ENCODE measurements around the gene CRK. TPM values are rescaled to one million over a fixed set of nuclear protein-coding genes. Genes with fewer than 3 reads are reported as not detected.
"Not testable (repeated sequence)": the region's sequence is repeated elsewhere in the genome, so short reads cannot be mapped to it uniquely, and the experiment has no call there.

CRK gene
- total RNA-seq, 2 experiments from 2014 or later = 10.1 to 11.6 TPM

GRCh38 chr17:1420163-1420562 lies 35.9 kb downstream of the CRK start:
- POLR2A ChIA-PET = no interaction called here
- Mint-ChIP-seq H3K4me3 (no peak overlapping the region), H3K9me3 (ENCODE audit: low read depth) (no peaks in the 10 kb centered on the region), H3K27me3 (no peaks in the 10 kb centered on the region), H3K4me1 (peaks cover 17% of the 10 kb centered on the region), H3K36me3 (ENCODE audit: low read depth) (peaks cover 26% of the 10 kb centered on the region), H3K27ac (no peak overlapping the region)
- intact Hi-C loops (cut with DNase I, micrococcal nuclease) = no loop called here
- no peak for ATAC-seq
- CTCF ChIA-PET = interaction anchor here (0.6 kb wide), 1 partner anchor 19 kb away, joined by 3 read pairs; no protein-coding TSS in a partner anchor
- DNase-seq = no peak

- H3K36me3 Mint-ChIP-seq (ENCODE audit: low read depth) = peaks cover 22% of the 10 kb centered on the region
- H3K9me3 Mint-ChIP-seq (ENCODE audit: low read depth); H3K27ac Mint-ChIP-seq; H3K4me3 Mint-ChIP-seq; intact Hi-C loops (cut with DNase I, micrococcal nuclease); DNase-seq; H3K4me1 Mint-ChIP-seq; ATAC-seq; H3K27me3 Mint-ChIP-seq: not testable (repeated sequence)
- ChIA-PET POLR2A (interaction anchor here (0.6 kb wide), 1 partner anchor 896 kb away, joined by 6 read pairs; no protein-coding TSS in a partner anchor), CTCF (interaction anchor here (2.5 kb wide), 1 partner anchor 53 kb away, joined by 13 read pairs; no protein-coding TSS in a partner anchor)
Observed at GRCh38 chr17:1418476-1418875, 37.6 kb downstream of the CRK start.

- intact Hi-C loops (cut with DNase I, micrococcal nuclease) = no loop called here
- CTCF ChIA-PET = interaction anchor here (0.8 to 2.5 kb wide), 3 partner anchors 51 to 320 kb away, joined by 3 to 13 read pairs (median 4); no protein-coding TSS in a partner anchor
- ATAC-seq = no peak
- POLR2A ChIA-PET = interaction anchor here (0.6 kb wide), 1 partner anchor 63 kb away, joined by 4 read pairs; no protein-coding TSS in a partner anchor
- Mint-ChIP-seq H3K4me1 (no peaks in the 10 kb centered on the region), H3K9me3 (ENCODE audit: low read depth) (no peaks in the 10 kb centered on the region), H3K36me3 (ENCODE audit: low read depth) (peaks cover 5% of the 10 kb centered on the region), H3K27ac (no peak overlapping the region), H3K27me3 (no peaks in the 10 kb centered on the region), H3K4me3 (no peak overlapping the region)
- no peak for DNase-seq
Observed at GRCh38 chr17:1416414-1416813, 39.6 kb downstream of the CRK start.

- Mint-ChIP-seq H3K9me3 (ENCODE audit: low read depth) (no peaks in the 10 kb centered on the region), H3K4me3 (no peak overlapping the region), H3K4me1 (no peaks in the 10 kb centered on the region), H3K27ac (no peak overlapping the region), H3K27me3 (no peaks in the 10 kb centered on the region), H3K36me3 (ENCODE audit: low read depth) (peaks cover 2% of the 10 kb centered on the region)
- no peak for ATAC-seq
- intact Hi-C loops (cut with DNase I, micrococcal nuclease) = no loop called here
- ChIA-PET POLR2A (interaction anchor here (1.5 kb wide), 1 partner anchor 15 kb away, joined by 3 read pairs; the partner anchor contains the start of gene YWHAE), CTCF (interaction anchor here (0.6 to 1.3 kb wide), 5 partner anchors 49 to 119 kb away, joined by 3 to 5 read pairs (median 3); no protein-coding TSS in a partner anchor)
- no peak for DNase-seq
Observed at GRCh38 chr17:1414634-1415033, 41.4 kb downstream of the CRK start.

GRCh38 chr17:1414001-1414574 lies 41.9 kb downstream of the CRK start:
- Mint-ChIP-seq H3K27me3 (no peaks in the 10 kb centered on the region), H3K4me1 (no peaks in the 10 kb centered on the region), H3K27ac (peak overlapping the region; percentile 3), H3K9me3 (ENCODE audit: low read depth) (no peaks in the 10 kb centered on the region), H3K36me3 (ENCODE audit: low read depth) (peaks cover 2% of the 10 kb centered on the region), H3K4me3 (no peak overlapping the region)
- CTCF ChIA-PET = interaction anchor here (0.7 to 1.3 kb wide), 3 partner anchors 9 to 119 kb away, joined by 3 to 5 read pairs (median 3); no protein-coding TSS in a partner anchor
- DNase-seq (no peak), ATAC-seq (no peak)
- POLR2A ChIA-PET = interaction anchor here (1.5 kb wide), 1 partner anchor 14 kb away, joined by 3 read pairs; the partner anchor contains the start of gene YWHAE
- intact Hi-C loops (cut with DNase I, micrococcal nuclease) = no loop called here

GRCh38 chr17:1413281-1413791 lies 42.7 kb downstream of the CRK start:
- Mint-ChIP-seq H3K4me3 (no peak overlapping the region), H3K9me3 (ENCODE audit: low read depth) (no peaks in the 10 kb centered on the region), H3K36me3 (ENCODE audit: low read depth) (peaks cover 2% of the 10 kb centered on the region), H3K27me3 (no peaks in the 10 kb centered on the region), H3K4me1 (no peaks in the 10 kb centered on the region), H3K27ac (no peak overlapping the region)
- DNase-seq (no peak), ATAC-seq (no peak)
- CTCF ChIA-PET = interaction anchor here (0.7 to 1.6 kb wide), 2 partner anchors 8 to 47 kb away, joined by 3 to 4 read pairs; no protein-coding TSS in a partner anchor
- POLR2A ChIA-PET = interaction anchor here (1.5 kb wide), 1 partner anchor 13 kb away, joined by 3 read pairs; the partner anchor contains the start of gene YWHAE
- intact Hi-C loops (cut with DNase I, micrococcal nuclease) = no loop called here

GRCh38 chr17:1412185-1413110 lies 43.6 kb downstream of the CRK start:
- ATAC-seq (no peak), DNase-seq (no peak)
- Mint-ChIP-seq H3K27ac (no peak overlapping the region), H3K27me3 (no peaks in the 10 kb centered on the region), H3K4me1 (no peaks in the 10 kb centered on the region), H3K36me3 (ENCODE audit: low read depth) (no peaks in the 10 kb centered on the region), H3K9me3 (ENCODE audit: low read depth) (no peaks in the 10 kb centered on the region), H3K4me3 (no peak overlapping the region)
- ChIA-PET POLR2A (no interaction called here), CTCF (interaction anchor here (0.8 to 1.6 kb wide), 2 partner anchors 22 to 46 kb away, joined by 3 to 4 read pairs; no protein-coding TSS in a partner anchor)
- intact Hi-C loops (cut with DNase I, micrococcal nuclease) = no loop called here

- Mint-ChIP-seq H3K27me3 (no peaks in the 10 kb centered on the region), H3K27ac (no peak overlapping the region), H3K9me3 (ENCODE audit: low read depth) (no peaks in the 10 kb centered on the region), H3K36me3 (ENCODE audit: low read depth) (peaks cover 20% of the 10 kb centered on the region), H3K4me3 (no peak overlapping the region), H3K4me1 (peaks cover 10% of the 10 kb centered on the region)
- ChIA-PET CTCF (no interaction called here), POLR2A (interaction anchor here (0.7 kb wide), 1 partner anchor 22 kb away, joined by 5 read pairs; no protein-coding TSS in a partner anchor)
- intact Hi-C loops (cut with DNase I, micrococcal nuclease) = no loop called here
- ATAC-seq (no peak), DNase-seq (no peak)
Observed at GRCh38 chr17:1402262-1402586, 53.8 kb downstream of the CRK start.

GRCh38 chr17:1399679-1400512 lies 56.1 kb downstream of the CRK start, which contains the start of gene YWHAE:
Gene YWHAE, minus strand, starts transcription at chr17:1400222. Its CDS starts 112 bp downstream, at chr17:1400110.
- intact Hi-C loops (cut with DNase I, micrococcal nuclease) = loop anchor here (1.0 to 5.0 kb wide), 14 partner anchors 19 to 429 kb away; partner anchors contain the start of genes CRK (in 1 of the 2), INPP5K (in 1 of the 2), PITPNA (in 1 of the 2) and RILP (in 1 of the 2)
- ChIA-PET CTCF (interaction anchor here (0.6 to 1.8 kb wide), 2 partner anchors 34 to 661 kb away, joined by 3 to 9 read pairs; no protein-coding TSS in a partner anchor), POLR2A (interaction anchor here (0.5 to 1.4 kb wide), 5 partner anchors 9 to 228 kb away, joined by 3 to 7 read pairs (median 5); no protein-coding TSS in a partner anchor)
- H3K27me3 Mint-ChIP-seq = no peaks in the 10 kb centered on the region
- H3K9me3 Mint-ChIP-seq (ENCODE audit: low read depth) = no peaks in the 10 kb centered on the region
- peak; percentile 99 for DNase-seq
- H3K27ac Mint-ChIP-seq = peak within 1 kb of the TSS; percentile 100
- ATAC-seq = peak; percentile 95
- H3K4me3 Mint-ChIP-seq = peak within 1 kb of the TSS; percentile 100
- peaks cover 39% of the 10 kb centered on the region for H3K36me3 Mint-ChIP-seq (ENCODE audit: low read depth)
- peaks cover 27% of the 10 kb centered on the region for H3K4me1 Mint-ChIP-seq

Measured in activated CD4-positive, alpha-beta T cell treated with anti-CD3 and anti-CD28 coated beads for 36 hours (primary cell).